ENCODE results near the gene EARS2.

DNA sequence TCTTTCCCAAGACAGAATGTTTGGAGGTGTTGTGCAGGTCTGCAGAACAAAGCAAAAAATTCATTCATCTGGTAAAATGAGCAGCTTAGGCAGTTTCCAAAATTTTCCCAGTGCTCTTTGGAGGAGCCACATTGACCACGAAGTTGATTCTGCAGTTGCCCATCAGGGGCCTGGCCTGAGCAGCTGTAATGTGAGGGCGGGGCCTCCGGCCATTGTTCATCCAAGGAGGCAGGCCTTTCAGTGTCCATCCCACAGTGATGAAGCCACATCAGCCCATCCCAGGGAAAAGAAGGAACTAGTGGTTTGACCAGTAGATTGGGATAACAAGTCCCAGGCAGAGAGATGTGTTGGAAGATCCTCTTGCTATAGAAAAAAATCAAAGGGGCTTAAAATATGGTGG is 10.5 kb upstream of the EARS2 start:
- TF ChIP-seq POLR2AphosphoS5 (IDR thresholded peaks at IDR 0.05; ENCODE audit: low read depth, low read length) (no peak), POLR2A (IDR thresholded peaks at IDR 0.05; ENCODE audit: low read depth, low read length) (no peak), TAF1 (IDR thresholded peaks at IDR 0.05; ENCODE audit: low read depth, low read length) (no peak), SPI1 (IDR thresholded peaks at IDR 0.05; ENCODE audit: low read depth, low read length) (no peak)
